Astrocyte of the hippocampus (primary cell): ENCODE data around the gene PCCA.
"Not testable (repeated sequence)": the region's sequence is repeated elsewhere in the genome, so short reads cannot be mapped to it uniquely, and the experiment has no call there.

ENCODE experiments used
- DNase-seq: peaks from one replicate; pipeline ENCODE4 v3.0.0; 2011; ENCODE audit warnings: low read depth, low spot score

Gene PCCA

DNA sequence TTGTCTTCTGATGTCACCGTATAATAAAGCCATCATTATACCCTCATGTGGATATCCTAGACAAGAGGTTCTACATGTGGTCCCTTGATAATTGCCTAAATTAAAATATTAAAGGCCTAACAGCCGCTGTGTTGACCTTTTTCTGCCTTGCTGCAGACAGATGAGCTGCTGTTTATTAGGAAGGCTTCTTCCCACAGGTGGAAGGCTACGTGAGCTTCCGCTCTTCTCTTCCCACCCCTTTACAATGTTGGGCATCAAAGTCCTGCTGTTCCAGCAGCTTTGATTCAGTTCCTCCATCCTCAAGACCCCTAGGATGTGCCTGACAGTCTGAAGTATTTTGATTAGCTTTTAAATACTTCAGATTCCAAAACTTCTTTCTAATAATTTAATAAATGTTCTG, 217.1 kb downstream of the PCCA start:
- no peak for DNase-seq

DNA sequence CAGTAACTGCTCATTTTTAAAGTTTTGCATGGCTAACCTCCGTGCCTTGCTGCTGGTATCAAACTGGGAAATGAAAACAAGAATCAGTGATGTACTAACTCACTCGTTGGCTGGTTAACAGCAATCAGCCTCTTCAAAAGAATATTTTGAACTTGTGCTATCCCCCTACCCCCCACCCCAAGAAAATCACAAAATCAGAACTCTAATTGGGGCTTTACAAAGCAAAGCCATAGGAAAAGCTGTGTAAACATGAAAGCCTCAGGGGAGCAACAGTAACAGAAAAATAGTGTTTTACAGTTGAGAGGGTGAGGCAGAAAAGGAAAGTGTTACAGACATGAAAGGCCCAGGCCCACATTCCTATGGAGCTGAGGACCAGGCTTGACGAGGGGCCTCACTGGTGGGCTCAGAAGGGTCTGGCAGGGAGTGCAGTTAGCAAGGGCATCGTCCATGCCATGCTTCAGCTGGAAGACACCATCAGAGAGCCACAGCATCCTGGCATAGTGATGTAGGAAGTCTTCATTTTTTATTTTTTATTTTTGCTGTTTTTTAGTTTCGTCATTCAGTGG, 217.6 kb downstream of the PCCA start:
- DNase-seq = no peak

DNA sequence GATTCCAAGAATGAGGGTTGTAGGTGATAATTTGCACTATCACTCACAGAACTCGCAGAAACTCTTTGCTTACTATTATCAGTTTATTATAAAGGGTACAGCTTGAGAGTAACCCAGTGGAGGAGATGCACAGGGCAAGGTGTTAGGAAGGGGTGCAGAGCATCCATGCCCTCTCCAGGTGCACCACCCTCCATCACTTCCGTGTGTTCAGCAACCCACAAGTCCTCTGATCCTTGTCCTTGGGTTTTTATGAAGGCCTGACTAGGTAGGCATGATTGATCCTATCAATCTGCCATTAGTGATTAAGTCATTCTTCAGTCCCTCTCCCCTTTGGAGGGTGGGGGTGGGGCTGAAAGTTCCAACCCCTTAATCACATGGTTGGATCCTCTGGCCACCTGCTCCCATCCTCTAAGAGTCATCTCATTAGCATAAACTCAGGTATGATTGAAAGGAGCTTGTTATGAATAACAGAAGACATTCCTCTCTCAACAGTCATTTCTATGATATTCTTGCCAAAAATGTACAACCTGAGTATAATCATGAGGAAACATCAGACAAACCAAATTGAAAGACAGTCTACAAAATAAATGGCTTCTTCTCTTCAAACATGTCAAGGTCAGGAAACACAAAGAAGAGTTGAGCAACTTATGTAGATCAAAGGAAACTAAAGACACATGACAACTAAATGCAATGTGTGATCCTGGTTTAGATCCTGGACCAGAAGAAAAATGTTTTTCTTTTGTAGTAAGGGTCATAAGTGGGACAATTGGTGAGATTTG, 225.4 kb downstream of the PCCA start:
- DNase-seq = no peak

DNA sequence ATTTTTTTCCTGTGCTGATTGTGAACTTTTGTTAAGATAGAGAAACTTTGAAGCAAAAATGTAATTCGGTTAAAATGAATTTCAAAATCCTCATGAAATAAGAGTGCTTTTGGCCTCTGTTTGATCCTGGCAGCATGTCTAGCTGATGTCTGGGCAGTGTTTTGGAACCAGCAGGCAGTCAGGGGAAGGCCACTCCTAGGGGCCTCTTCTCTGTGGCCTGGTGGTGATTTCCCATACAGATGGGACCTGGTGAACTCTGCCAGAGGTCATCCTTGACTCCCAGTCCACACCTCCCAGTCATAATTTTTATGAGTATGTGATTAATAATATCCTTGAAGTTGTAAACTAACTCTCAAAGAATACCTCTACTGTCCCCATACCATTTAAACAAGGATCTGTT, 226.6 kb downstream of the PCCA start:
- DNase-seq = no peak

DNA sequence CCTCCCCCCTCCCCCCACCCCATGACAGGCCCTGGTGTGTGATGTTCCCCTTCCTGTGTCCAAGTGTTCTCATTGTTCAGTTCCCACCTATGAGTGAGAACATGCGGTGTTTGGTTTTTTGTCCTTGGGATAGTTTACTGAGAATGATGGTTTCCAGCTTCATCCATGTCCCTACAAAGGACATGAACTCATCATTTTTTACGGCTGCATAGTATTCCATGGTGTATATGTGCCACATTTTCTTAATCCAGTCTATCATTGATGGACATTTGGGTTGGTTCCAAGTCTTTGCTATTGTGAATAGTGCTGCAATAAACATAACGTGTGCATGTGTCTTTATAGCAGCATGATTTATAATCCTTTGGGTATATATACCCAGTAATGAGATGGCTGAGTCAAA, 229.6 kb downstream of the PCCA start:
- DNase-seq = not testable (repeated sequence)

DNA sequence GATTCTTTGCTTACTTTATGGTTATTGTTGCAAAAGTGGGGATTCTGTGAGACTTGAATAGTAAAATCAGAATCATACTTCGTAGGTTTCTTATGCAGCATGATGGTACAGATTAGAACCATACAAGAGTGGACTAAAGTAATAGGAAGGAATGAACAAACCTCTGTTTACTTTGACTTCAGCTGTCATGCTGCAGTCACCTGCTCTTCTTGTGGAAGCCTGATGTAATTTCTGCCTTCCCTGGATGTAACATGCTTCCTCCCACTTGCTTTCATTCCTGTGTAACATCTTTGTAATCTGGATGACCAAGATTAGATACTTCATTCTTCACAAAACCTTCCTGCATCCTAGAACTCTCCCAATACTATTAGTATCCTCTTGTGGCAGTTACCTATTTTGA, 235.0 kb downstream of the PCCA start:
- no peak for DNase-seq

DNA sequence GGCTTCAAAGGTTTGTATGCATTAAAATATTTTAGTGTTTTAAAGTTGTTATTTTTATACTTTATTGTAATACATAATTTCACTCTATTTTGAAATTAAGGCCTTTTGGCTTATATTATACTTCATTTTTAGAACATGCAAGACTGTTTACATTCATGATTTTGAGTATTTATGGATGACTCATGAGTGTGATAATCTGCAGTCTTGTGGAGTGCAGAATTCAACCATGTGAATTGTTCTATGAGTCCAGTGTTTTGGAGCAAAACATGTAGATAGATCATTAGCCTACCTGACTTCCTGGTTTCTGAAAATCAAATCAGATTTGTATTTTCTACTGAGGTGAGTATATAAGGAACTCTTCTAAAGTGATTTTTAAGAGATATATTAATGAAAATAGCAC, 241.8 kb downstream of the PCCA start:
- no peak for DNase-seq

DNA sequence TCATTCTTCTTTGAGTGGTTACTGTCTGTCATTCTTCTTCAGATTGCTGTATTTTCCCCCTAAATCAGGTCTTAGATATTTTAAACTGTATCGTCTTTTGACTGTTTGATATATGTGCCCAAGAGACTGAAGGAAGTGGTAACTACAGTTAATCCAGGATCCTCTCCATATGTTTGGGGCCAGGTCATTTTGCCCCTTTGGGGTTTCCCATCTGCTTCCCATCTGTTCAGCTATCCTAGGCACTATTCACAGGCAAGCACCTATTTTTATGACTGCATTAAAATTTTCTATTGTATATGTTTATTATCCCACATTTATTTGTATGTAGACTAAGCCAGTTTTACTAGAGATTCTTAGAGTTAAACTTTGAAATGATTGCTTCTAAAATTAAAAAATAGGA, 244.2 kb downstream of the PCCA start:
- no peak for DNase-seq

DNA sequence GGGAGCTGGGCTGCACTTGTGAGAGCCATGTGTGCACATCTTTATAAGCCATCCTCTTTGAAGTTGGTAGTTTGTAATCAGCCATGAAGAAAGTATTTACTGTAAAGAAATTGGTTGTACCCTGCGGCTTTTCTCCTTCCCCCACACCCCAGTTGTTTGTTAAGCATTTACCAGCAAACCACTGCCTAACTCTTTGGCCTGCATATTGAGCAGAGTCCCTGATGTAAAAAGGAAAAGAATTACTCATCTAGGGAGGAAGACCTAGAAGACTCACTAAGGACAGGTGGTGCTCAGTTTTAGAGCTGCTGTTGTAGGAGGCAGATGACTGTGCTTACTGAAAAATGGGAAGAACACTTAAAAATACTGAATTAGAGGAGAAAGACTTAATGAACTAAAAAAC, 245.3 kb downstream of the PCCA start:
- DNase-seq = no peak

DNA sequence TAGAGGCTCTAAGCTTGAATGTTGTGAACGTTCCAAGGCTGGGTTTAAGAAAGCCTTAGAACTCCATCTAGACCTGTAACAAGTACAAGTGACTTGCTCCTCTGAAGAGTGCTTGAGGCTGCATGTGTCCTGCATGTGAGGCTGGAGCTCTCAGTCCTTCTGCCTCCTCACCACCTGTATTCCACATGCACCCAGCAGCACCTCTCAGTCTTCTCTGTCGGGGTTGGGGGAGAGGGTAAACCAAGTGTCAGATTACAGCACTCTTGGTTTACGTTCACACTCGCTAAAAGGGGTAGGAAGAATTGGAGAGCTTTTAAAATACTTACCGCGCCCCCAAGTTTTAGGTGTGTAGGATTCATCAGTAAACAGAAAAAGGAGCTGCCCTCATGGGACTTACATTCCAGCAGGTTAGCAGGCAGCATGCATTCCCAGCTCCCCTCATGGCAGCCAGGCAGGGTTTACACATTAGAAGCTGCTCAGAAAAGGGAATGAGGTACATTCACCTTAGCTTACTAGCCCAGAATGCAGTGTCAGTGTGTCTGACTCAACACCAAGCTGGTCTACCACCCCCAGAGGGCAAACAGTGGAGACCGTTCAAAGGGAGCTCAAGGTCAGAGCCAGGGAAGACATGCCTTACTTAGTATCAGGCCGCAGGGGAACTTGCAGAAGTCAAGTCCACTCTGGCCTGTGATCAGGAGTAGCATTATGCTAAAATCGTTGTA, 248.1 kb downstream of the PCCA start:
- DNase-seq = no peak

DNA sequence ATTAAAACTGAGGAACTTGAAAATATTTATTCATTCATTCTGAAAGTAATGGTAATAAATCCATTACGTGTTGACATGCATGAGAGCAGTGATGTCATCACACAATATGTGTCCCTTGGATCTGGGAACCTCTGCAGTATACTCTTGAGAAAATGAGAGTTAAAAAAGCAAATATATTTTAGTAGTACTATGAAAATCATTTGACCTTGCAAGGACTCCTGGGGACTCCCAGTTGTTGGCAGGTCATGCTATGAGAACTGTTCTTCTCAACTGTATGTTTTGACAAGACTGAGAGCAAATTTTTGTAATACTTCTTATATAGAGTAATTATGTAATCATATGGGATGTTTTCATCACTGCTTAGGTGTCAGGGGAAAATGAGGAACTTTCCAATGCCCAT, 249.4 kb downstream of the PCCA start:
- DNase-seq = no peak

DNA sequence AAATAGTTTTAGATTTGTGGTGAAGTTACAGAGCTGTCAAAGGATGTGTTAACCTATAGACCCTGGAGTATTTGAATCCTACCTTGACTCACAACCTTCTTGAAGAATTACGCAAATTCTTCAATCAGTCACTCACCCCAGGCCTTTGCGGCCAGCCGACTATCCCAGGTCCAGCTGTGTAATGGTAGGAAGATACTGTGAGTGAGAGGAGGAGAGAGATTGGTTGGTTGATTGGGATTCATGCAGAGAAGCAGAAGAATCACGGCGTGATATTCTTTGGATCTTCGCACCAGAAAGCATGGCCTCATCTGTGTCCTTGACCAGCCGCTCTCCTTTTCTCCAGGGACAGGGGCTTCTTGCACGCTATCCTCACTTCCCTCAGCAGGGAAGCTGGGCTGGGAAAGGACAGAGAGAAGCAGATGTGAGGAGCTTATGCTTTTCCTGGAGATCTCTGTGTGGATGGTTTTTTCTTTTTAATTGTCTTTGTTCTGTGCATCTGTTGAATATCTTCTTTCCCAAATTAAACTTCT, 250.6 kb downstream of the PCCA start:
- no peak for DNase-seq

DNA sequence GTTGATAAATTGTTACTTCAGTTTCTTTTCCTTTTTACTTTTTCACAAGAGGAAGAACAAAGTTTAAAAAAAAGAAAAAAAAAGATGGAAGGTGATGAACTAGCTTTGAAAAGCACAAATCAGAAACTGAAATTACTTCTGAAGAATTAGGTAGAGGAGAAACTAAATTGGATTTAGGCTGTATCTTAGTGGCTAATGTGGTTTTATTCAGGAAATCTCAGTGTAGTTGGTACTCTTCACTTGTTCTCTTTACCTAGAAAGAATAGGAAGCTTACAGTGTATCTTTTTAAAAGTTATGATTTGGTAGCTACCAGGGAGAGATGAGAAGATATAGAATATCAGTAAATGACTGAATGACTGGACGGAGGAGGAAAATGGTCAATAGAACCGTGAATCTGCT, 252.0 kb downstream of the PCCA start:
- DNase-seq = no peak

DNA sequence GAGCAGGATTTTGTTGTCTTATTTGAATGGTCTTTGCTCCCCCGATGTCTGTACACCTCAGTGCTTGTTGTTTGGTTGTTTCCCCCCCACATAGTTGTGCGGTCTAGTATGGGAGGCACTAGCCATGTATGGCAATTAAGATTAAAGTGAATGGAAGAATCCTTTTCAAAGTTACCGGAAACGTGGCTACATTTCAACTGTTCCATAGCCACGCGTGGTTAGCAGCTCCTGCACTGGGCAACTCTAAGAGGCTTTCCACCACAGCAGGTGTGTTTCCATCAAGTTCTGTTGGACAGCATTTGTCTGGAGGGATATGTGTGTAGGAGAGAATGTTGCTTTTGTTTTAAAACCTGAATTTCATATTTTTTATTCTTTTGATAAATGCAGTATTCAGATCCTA, 252.4 kb downstream of the PCCA start:
- no peak for DNase-seq

DNA sequence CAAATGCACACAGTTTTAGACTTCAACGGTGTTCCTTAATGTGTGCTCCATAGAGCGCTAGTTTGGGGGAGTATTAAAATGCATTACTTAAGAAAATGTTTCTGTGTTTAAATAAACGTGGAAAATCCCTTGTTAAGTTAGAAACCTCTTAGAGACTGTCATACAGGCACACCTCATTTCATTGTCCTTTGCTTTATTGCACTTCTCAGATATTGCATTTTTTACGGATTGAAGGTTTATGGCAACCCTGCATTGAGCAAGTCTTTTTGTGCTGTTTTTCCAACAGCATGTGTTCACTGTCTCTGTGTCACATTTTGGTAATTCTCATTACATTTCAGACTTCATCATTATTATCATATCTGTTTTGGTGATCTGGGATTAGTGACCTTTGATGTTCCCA, 255.7 kb downstream of the PCCA start:
- DNase-seq = no peak

DNA sequence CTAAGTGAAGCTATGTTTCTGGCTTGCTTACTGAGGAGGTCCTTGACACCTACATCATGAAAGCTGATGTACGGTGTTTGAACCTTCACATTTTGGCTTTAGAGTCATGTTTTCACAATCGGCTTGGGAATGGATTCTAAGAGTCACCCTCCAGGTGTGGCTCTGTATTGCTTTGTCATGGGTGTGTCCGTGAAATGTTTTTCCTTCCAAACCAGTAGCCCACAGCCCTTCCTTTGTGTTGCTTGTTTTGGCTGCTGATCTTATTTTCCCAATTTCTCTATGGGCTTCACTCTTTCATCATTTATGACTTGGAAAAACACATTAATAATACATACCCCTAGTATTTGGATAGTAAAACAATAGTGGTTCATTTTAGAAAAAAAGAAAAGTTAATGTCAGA, 259.1 kb downstream of the PCCA start:
- DNase-seq = peak; percentile 10

DNA sequence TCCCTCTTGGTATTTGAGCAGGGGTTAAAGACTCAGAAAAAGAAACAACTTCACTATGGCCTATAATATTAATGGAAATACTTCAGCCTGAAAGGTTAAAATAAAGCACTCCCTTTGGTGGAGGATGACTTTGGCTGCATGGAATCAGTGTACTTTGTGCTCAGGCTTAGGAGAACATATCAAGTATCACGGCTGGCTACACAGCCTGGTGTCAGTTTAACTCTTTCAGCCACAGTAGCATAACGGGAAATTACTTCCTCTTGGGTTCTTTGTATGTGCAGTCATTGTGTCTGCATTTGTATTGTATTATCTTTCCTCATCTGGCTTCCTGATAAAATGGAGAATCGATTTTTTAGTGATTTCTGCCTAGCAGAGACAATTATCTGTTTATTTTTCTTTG, 260.7 kb downstream of the PCCA start:
- no peak for DNase-seq

DNA sequence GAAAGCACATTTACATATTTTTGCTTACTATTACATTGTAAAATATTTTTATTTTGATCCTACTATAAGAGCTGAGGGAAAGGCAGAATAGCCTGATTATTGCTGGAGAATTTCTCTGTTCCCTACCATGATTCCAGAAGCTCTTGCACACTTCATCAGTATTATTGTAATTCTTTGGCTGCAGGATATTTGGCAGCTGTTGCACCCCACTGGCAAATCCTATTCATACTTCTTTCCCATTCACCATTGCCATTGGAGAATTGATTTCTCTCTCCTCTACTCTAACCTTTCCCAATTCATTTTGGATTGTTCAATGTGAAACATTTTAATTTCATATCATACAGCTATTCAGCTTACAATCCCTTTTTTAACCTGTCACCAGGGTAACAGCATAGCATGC, 261.7 kb downstream of the PCCA start:
- no peak for DNase-seq

DNA sequence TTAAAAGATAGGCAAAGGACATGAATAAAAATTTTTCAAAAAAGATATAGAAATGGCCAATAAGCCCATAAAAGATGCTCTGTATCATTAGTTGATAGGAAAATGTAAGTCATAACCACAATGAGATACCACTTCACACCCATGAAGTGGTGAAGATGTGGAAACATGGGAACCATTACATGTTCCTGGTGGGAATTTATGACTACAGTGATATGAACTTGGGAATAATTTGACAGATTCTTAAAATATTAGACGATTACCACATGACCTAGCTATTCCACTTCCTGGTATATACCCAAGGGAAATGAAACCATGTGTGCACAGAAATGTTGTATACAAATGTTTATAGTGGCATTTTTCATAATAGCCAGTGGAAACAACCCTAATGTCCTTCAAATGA, 267.5 kb downstream of the PCCA start:
- no peak for DNase-seq

DNA sequence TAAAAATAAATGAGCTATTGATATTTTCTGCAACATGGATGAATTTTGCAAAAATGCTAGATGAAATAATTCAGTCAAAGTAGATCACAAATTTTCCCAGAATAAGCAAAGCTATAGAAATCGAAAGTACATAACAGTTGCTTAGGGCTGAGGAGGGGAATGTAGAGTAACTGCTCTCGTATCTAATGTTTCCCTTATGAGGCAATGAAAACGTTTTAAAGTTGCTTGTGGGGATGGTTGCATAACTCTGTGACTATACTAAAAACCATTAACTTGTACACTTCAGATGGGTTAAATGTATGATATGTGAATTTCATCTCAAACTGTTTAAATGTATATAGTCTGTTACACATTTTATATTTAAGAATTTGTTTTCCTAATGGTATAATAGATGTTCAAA, 268.0 kb downstream of the PCCA start:
- DNase-seq = no peak

DNA sequence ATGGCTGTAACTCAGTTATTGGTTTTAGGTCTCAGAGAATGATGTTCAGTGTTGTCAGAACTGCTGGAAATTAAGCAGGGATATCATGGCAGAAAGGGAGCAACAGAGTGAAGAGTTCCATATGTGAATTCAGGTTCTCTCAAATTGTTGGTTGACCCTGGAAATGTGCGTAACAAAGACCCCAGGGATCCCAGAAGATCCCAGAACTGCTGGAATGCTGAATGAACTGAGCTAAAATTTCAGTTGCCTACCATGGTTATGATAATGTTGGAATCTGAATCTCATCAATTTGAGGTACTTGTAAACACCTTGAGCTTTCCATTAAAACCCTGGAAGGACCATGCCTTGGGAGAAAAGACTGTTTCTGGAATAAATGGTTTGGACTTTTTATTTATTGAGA, 268.9 kb downstream of the PCCA start:
- DNase-seq = no peak

DNA sequence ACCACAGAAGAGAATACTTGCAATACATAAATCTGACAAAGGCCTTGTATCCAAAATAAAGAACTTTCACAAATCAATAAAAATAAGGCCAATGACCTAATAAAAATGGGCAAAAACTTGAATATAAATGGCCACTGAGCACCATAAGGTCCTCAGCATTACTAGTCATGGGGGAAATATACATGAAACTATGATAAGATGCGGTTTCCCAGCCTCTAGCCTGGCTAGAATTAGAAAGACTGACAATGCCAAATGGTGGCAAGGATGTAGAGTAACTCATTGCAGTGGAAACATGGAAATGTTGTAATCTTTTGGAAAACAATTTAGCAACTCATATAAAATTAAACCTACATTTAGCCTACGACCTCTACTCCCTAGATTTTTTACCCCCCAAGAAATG, 272.6 kb downstream of the PCCA start:
- no peak for DNase-seq

DNA sequence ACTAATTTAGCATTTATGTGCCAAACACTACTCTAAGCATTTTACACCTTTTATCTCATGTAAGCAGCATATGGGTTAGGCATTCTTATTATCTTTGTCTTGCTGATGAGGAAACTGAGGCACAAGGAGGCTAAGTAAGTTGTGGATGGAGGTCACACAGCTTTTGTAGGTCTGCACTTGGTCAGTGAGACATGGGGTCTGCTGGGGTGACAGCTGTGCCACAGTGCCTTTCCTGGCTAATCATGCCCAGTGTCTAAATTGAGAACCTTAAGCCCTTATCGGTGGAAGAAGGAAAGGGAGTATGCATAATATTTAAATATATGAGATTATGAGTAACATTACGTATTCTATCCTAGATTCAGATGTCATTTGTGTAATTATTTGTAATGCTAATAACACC, 273.5 kb downstream of the PCCA start:
- no peak for DNase-seq
